Mesendoderm (in vitro differentiated cells): Measurements from ENCODE around the gene PFDN6.

ENCODE experiments used
- DNase-seq: peaks from one replicate; pipeline ENCODE4 v3.0.0; 2013
- H2AK5ac ChIP-seq: 2 replicates; pipeline ENCODE4 v1.6.1; 2013; ENCODE audit warnings: low read length, inconsistent platforms
- H2BK120ac ChIP-seq: 2 replicates; pipeline ENCODE4 v1.6.1; 2013; ENCODE audit warnings: low read depth, mild to moderate bottlenecking, low read length, moderate library complexity, mixed read lengths
- H2BK15ac ChIP-seq: replicated peaks from 2 replicates; pipeline ENCODE4 v1.6.1; 2013; ENCODE audit warnings: low read depth, mild to moderate bottlenecking, moderate library complexity
- H2BK5ac ChIP-seq: 2 replicates; pipeline ENCODE4 v1.6.1; 2013; ENCODE audit warnings: low read length, inconsistent platforms
- H3K18ac ChIP-seq: 2 replicates; pipeline ENCODE4 v1.6.1; 2013; ENCODE audit warnings: mild to moderate bottlenecking, low read length, mixed read lengths
- H3K23ac ChIP-seq: one replicate; pipeline ENCODE4 v1.6.1; 2013; ENCODE audit warnings: low read length
- H3K27ac ChIP-seq: 2 replicates; pipeline ENCODE4 v1.5.1; 2013; ENCODE audit warnings: low read depth, mild to moderate bottlenecking, inconsistent platforms, low read length, moderate library complexity
- H3K27me3 ChIP-seq: 2 replicates; pipeline ENCODE4 v1.6.1; 2013; ENCODE audit warnings: low read length, control low read depth, mild to moderate bottlenecking, inconsistent platforms; ENCODE audit not compliant: insufficient read depth, poor library complexity
- H3K36me3 ChIP-seq: 2 replicates; pipeline ENCODE4 v1.6.1; 2013; ENCODE audit warnings: low read length, inconsistent platforms; ENCODE audit not compliant: control insufficient read depth, insufficient read depth
- H3K4ac ChIP-seq: one replicate; pipeline ENCODE4 v1.6.1; 2013; ENCODE audit warnings: low read depth, mild to moderate bottlenecking, low read length, moderate library complexity
- H3K4me1 ChIP-seq: 2 replicates; pipeline ENCODE4 v1.6.1; 2013; ENCODE audit warnings: low read depth, low read length, inconsistent platforms; ENCODE audit not compliant: control insufficient read depth
- H3K4me2 ChIP-seq: 2 replicates; pipeline ENCODE4 v1.6.1; 2013; ENCODE audit warnings: low read length
- H3K4me3 ChIP-seq: 2 replicates; pipeline ENCODE4 v1.5.1; 2013; ENCODE audit warnings: mild to moderate bottlenecking, low read length
- H3K56ac ChIP-seq: one replicate; pipeline ENCODE4 v1.6.1; 2013; ENCODE audit warnings: low read length
- H3K79me1 ChIP-seq: 2 replicates; pipeline ENCODE4 v1.6.1; 2013; ENCODE audit warnings: low read length, inconsistent platforms
- H3K79me2 ChIP-seq: 2 replicates; pipeline ENCODE4 v1.6.1; 2013; ENCODE audit warnings: mild to moderate bottlenecking, low read length; ENCODE audit not compliant: control insufficient read depth, insufficient read depth
- H3K9ac ChIP-seq: 2 replicates; pipeline ENCODE4 v1.6.1; 2013; ENCODE audit warnings: low read length, inconsistent platforms
- H4K5ac ChIP-seq: one replicate; pipeline ENCODE4 v1.6.1; 2013; ENCODE audit warnings: low read length
- H4K8ac ChIP-seq: one replicate; pipeline ENCODE4 v1.6.1; 2013; ENCODE audit warnings: low read depth, mild to moderate bottlenecking, control low read depth, low read length, moderate library complexity
- WGBS: extraction: QIAGEN DNeasy Blood & Tissue Kit; methylation state at CpG from one replicate; pipeline ENCODE4 v1.1.7; 2013; ENCODE audit warnings: low lambda C conversion rate, missing lambda C conversion rate; ENCODE audit not compliant: insufficient coverage; ENCODE audit errors: extremely low coverage; 5-methylcytosine and 5-hydroxymethylcytosine counted together

The PFDN6 gene

GRCh38 chr6:33289784-33290315 lies 449 bp downstream of the PFDN6 start:
- WGBS, result no CpG with 5 or more reads among the region's 14 CpGs
- no peak overlapping the region for H2BK5ac ChIP-seq

GRCh38 chr6:33290459-33290858 lies 1.1 kb downstream of the PFDN6 start:
- H3K18ac ChIP-seq, result no peak overlapping the region
- no peak overlapping the region for H2BK5ac ChIP-seq
- H2BK120ac ChIP-seq, result no peak overlapping the region
- peaks cover 3% of the 10 kb centered on the region for H3K36me3 ChIP-seq
- DNase-seq, result no peak
- peaks cover 22% of the 10 kb centered on the region for H3K79me1 ChIP-seq
- H3K27me3 ChIP-seq, result no peaks in the 10 kb centered on the region
- no peaks in the 10 kb centered on the region for H3K4me1 ChIP-seq
- H2AK5ac ChIP-seq, result no peak overlapping the region
- no peak overlapping the region for H3K27ac ChIP-seq
- no peak overlapping the region for H4K8ac ChIP-seq
- peak overlapping the region; percentile 90 for H3K56ac ChIP-seq
- H2BK15ac ChIP-seq, result no peak overlapping the region
- peak overlapping the region; percentile 85 for H3K9ac ChIP-seq
- no peak overlapping the region for H3K4ac ChIP-seq
- H4K5ac ChIP-seq, result no peak overlapping the region
- no peak overlapping the region for H3K23ac ChIP-seq
- H3K4me2 ChIP-seq, result peak overlapping the region; percentile 87
- peaks cover 19% of the 10 kb centered on the region for H3K79me2 ChIP-seq
- no peak overlapping the region for H3K4me3 ChIP-seq
- WGBS, result no CpG with 5 or more reads among the region's 7 CpGs

More at GRCh38 chr6:33289784-33290315, 449 bp downstream of the PFDN6 start:
- no peak for DNase-seq
- no peak overlapping the region for H2AK5ac ChIP-seq
- H3K18ac ChIP-seq, result no peak overlapping the region
- H3K4me3 ChIP-seq, result peak overlapping the region; percentile 81
- peak overlapping the region; percentile 87 for H3K4me2 ChIP-seq
- H3K4ac ChIP-seq, result peak overlapping the region; percentile 81
- no peak overlapping the region for H2BK120ac ChIP-seq
- no peaks in the 10 kb centered on the region for H3K4me1 ChIP-seq
- peaks cover 22% of the 10 kb centered on the region for H3K79me1 ChIP-seq
- no peak overlapping the region for H2BK15ac ChIP-seq
- peaks cover 3% of the 10 kb centered on the region for H3K36me3 ChIP-seq
- H3K56ac ChIP-seq, result peak overlapping the region; percentile 90
- H4K8ac ChIP-seq, result no peak overlapping the region
- H4K5ac ChIP-seq, result no peak overlapping the region
- no peak overlapping the region for H3K23ac ChIP-seq
- no peaks in the 10 kb centered on the region for H3K27me3 ChIP-seq
- no peak overlapping the region for H3K27ac ChIP-seq
- H3K79me2 ChIP-seq, result peaks cover 19% of the 10 kb centered on the region
- peak overlapping the region; percentile 85 for H3K9ac ChIP-seq

- H3K79me1 ChIP-seq, result peaks cover 21% of the 10 kb centered on the region
- H3K36me3 ChIP-seq, result peaks cover 2% of the 10 kb centered on the region
- no peak for DNase-seq
Observed at GRCh38 chr6:33292996-33293682, 3.7 kb downstream of the PFDN6 start.

GRCh38 chr6:33294086-33294823 lies 4.9 kb downstream of the PFDN6 start:
- Histone ChIP-seq H3K27ac (no peak overlapping the region), H3K79me1 (peaks cover 18% of the 10 kb centered on the region), H3K4me2 (no peak overlapping the region), H2BK15ac (no peak overlapping the region), H3K4me1 (no peaks in the 10 kb centered on the region), H3K23ac (no peak overlapping the region), H2BK120ac (no peak overlapping the region), H2BK5ac (no peak overlapping the region), H3K56ac (no peak overlapping the region), H3K4ac (no peak overlapping the region), H3K9ac (no peak overlapping the region), H3K18ac (no peak overlapping the region), H4K8ac (no peak overlapping the region), H3K27me3 (no peaks in the 10 kb centered on the region), H2AK5ac (no peak overlapping the region), H4K5ac (no peak overlapping the region), H3K79me2 (peaks cover 13% of the 10 kb centered on the region), H3K36me3 (peaks cover 2% of the 10 kb centered on the region), H3K4me3 (no peak overlapping the region)
- no CpG with 5 or more reads among the region's 10 CpGs for WGBS
- DNase-seq, result no peak

More at GRCh38 chr6:33292996-33293682, 3.7 kb downstream of the PFDN6 start:
- peaks cover 20% of the 10 kb centered on the region for H3K79me2 ChIP-seq
- H2AK5ac ChIP-seq, result no peak overlapping the region
- H2BK5ac ChIP-seq, result no peak overlapping the region
- WGBS, result no CpG with 5 or more reads among the region's 16 CpGs
- H3K18ac ChIP-seq, result no peak overlapping the region
- H4K8ac ChIP-seq, result no peak overlapping the region
- H3K4ac ChIP-seq, result no peak overlapping the region
- no peaks in the 10 kb centered on the region for H3K27me3 ChIP-seq
- H4K5ac ChIP-seq, result no peak overlapping the region
- no peak overlapping the region for H3K4me3 ChIP-seq
- H3K56ac ChIP-seq, result no peak overlapping the region
- H3K4me2 ChIP-seq, result no peak overlapping the region
- H3K9ac ChIP-seq, result no peak overlapping the region
- H3K23ac ChIP-seq, result no peak overlapping the region
- no peak overlapping the region for H2BK15ac ChIP-seq
- no peaks in the 10 kb centered on the region for H3K4me1 ChIP-seq
- no peak overlapping the region for H2BK120ac ChIP-seq
- H3K27ac ChIP-seq, result no peak overlapping the region

- Histone ChIP-seq H3K36me3 (peaks cover 2% of the 10 kb centered on the region), H2BK15ac (no peak overlapping the region), H3K4me2 (no peak overlapping the region), H3K27ac (no peak overlapping the region), H3K56ac (no peak overlapping the region), H4K5ac (no peak overlapping the region), H3K18ac (no peak overlapping the region), H3K27me3 (no peaks in the 10 kb centered on the region), H2BK120ac (no peak overlapping the region), H2BK5ac (no peak overlapping the region), H2AK5ac (no peak overlapping the region), H3K4me1 (no peaks in the 10 kb centered on the region), H3K4ac (no peak overlapping the region), H3K4me3 (no peak overlapping the region), H3K9ac (no peak overlapping the region), H4K8ac (no peak overlapping the region), H3K79me2 (peaks cover 8% of the 10 kb centered on the region), H3K79me1 (peaks cover 9% of the 10 kb centered on the region), H3K23ac (no peak overlapping the region)
- no CpG with 5 or more reads among the region's 15 CpGs for WGBS
- DNase-seq, result no peak
Observed at GRCh38 chr6:33295621-33296369, 6.4 kb downstream of the PFDN6 start.
